ENCODE measurements around the gene CBL.

GRCh38 chr11:119357074-119357473 is 150.9 kb downstream of the CBL start:
- TF ChIP-seq CTCF (IDR thresholded peaks at IDR 0.05), result no peak
- TF ChIP-seq EP300 (IDR thresholded peaks at IDR 0.05), result no peak
